PFSK-1 (cell line): Measurements from ENCODE around the gene SNX32.

Experiments
- FOXP2 ChIP-seq: optimal IDR thresholded peaks from 2 replicates; pipeline ENCODE3; 2011; ENCODE audit warnings: borderline replicate concordance, control low read depth, inconsistent platforms; ENCODE audit not compliant: insufficient read depth; ENCODE audit errors: extremely low read length, extremely low read depth
- POLR2AphosphoS5 ChIP-seq: IDR thresholded peaks from 2 replicates; pipeline ENCODE4 v1.6.1; 2012; ENCODE audit warnings: low read depth, mild to moderate bottlenecking, control low read depth, low read length, moderate library complexity
- REST ChIP-seq, 2 experiments: IDR thresholded peaks; 2 replicates each; pipeline versions ENCODE4 v1.6.1 to v1.8.0; 2011 to 2012; ENCODE audit warnings: low read depth in 2 of 2, low read length in 2 of 2, control low read depth in 1 of 2, inconsistent platforms in 1 of 2, mild to moderate bottlenecking in 1 of 2, moderate library complexity in 1 of 2; ENCODE audit not compliant: insufficient read depth in 1 of 2
- SIN3A ChIP-seq: IDR thresholded peaks from 2 replicates; pipeline ENCODE4 v1.6.1; 2012; ENCODE audit warnings: mild to moderate bottlenecking, low read length, moderate library complexity, borderline replicate concordance; ENCODE audit not compliant: insufficient read depth
- TAF1 ChIP-seq: IDR thresholded peaks from 2 replicates; pipeline ENCODE4 v1.6.1; 2012; ENCODE audit warnings: low read length, control low read depth, borderline replicate concordance; ENCODE audit not compliant: insufficient read depth

Gene SNX32

GRCh38 chr11:65885231-65885630 is 51.5 kb downstream of the SNX32 start:
- no peak for TF ChIP-seq REST (IDR thresholded peaks at IDR 0.05; ENCODE audit: insufficient read depth in 1 of 2, low read depth in 2 of 2, low read length in 2 of 2)
- TF ChIP-seq POLR2AphosphoS5, result no peak
- no peak for TF ChIP-seq SIN3A
- no peak for TF ChIP-seq FOXP2
- no peak for TF ChIP-seq TAF1

DNA sequence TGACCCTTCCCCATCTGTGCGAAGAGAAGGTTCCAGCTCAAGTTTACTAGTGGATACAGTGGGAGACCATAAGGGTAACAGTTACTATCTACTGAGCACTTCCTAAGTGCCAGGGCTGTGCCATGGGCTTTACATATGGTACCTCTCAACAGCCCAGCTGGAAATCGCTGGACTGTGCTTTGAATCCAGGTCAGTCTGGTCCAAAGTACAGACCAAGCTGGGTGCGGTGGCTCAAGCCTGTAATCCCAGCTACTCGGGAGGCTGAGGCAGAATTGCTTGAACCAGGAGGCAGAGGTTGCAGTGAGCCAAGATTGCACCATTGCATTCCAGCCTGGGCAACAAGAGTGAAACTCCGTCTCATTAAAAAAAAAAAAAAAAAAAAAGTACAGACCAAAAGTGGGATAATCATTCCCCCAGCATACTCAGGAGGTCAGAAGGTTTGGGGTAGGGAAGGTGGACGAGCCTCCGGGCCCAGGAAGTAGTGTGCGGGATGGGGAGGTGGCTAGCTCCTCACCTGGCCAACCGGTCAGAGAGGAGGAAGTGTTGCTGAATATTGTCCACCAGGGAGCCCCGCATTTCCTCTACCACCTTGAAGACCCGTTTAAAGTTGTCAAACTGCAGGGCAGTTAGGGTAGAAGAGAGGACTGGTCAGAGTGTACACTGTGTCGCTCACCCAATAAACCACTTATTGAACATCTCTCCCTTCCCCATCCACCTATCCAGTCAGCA is 52.2 kb downstream of the SNX32 start:
- no peak for TF ChIP-seq REST (IDR thresholded peaks at IDR 0.05; ENCODE audit: insufficient read depth in 1 of 2, low read depth in 2 of 2, low read length in 2 of 2)
- TF ChIP-seq FOXP2, result no peak
- no peak for TF ChIP-seq SIN3A
- TF ChIP-seq POLR2AphosphoS5, result no peak
- no peak for TF ChIP-seq TAF1

DNA sequence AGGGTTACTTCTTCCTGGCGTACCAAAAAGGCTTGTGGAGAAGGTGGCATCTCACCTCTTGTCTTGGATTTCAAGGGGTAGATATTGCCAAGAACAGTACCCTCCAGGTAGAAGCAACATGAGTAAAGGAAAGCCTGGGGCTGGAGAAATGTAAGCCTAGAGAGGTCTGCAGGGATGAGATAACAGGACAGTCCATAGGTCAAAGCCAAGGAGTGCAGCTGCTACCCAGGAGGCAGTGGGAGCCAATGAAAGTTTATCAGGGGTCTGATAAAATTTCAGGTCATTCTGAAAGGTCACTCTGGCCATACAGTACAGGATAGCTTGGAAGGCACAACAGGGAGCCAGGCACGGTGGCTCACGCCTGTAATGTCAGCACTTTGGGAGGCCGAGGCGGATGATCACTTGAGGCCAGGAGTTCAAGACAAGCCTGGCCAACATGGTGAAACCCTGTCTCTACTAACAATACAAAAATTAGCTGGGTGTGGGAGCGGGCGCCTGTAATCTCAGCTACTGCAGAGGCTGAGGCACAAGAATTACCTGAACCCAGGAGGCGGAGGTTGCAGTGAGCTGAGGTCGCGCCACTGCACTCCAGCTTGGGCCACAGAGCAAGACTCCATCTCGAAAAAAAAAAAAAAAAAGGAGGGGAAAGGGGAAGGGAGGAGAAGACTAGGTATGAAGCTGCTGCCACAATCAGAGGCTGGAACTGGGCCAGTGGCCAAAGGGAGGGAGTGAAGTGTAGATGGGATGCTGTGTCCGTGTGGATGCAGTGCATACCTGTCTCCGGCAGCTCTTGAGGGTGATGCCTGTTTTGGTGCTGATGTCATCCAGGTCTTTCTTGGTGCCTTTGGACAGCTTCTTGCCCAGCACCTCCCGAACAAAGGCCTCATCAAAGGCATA is 53.3 kb downstream of the SNX32 start:
- TF ChIP-seq REST (IDR thresholded peaks at IDR 0.05; ENCODE audit: insufficient read depth in 1 of 2, low read depth in 2 of 2, low read length in 2 of 2) (no peak), TAF1 (no peak), POLR2AphosphoS5 (no peak), SIN3A (no peak), FOXP2 (no peak)

- no peak for TF ChIP-seq FOXP2
- TF ChIP-seq SIN3A, result no peak
- TF ChIP-seq TAF1, result no peak
- TF ChIP-seq REST (IDR thresholded peaks at IDR 0.05; ENCODE audit: insufficient read depth in 1 of 2, low read depth in 2 of 2, low read length in 2 of 2), result no peak
- no peak for TF ChIP-seq POLR2AphosphoS5
Observed at GRCh38 chr11:65887723-65888162, 54.0 kb downstream of the SNX32 start.
